Urinary bladder (tissue), 4 donors: ENCODE measurements around the gene BCL2L15. TPM values are rescaled to one million over a fixed set of nuclear protein-coding genes. Genes with fewer than 3 reads are reported as not detected.

Experiments
- DNase-seq: peaks from one replicate; pipeline ENCODE4 v3.0.0-alpha.2; 2015; ENCODE audit errors: extremely low spot score
- H3K27ac ChIP-seq: one replicate; pipeline ENCODE4 v1.5.1; 2013; ENCODE audit warnings: low read depth, mild to moderate bottlenecking, moderate library complexity
- H3K36me3 ChIP-seq: one replicate; pipeline ENCODE4 v1.6.1; 2013; ENCODE audit warnings: mild to moderate bottlenecking, moderate library complexity; ENCODE audit not compliant: insufficient read depth
- H3K4me1 ChIP-seq: one replicate; pipeline ENCODE4 v1.6.1; 2013; ENCODE audit warnings: mild to moderate bottlenecking, moderate library complexity; ENCODE audit not compliant: insufficient read depth
- H3K4me3 ChIP-seq: one replicate; pipeline ENCODE4 v1.5.1; 2013; ENCODE audit warnings: low read depth, low read length
- WGBS: extraction: QIAGEN DNeasy Blood & Tissue Kit; methylation state at CpG from one replicate; pipeline ENCODE4 v1.1.7; 2013; 5-methylcytosine and 5-hydroxymethylcytosine counted together
- polyA plus RNA-seq: library from polyadenylated mRNA; stranded (reverse); fragments of 200-250 nt; gene quantifications from one replicate; pipeline ENCODE4 v1.2.3, GENCODE V29; 2013
- total RNA-seq: library from RNA; depleted of rRNA; stranded (reverse); fragments of >200 nt; gene quantifications from one replicate; pipeline ENCODE4 v1.2.3, GENCODE V29; 2014
- donor health status: healthy with polysubstance abuse.
- donor health status: healthy.

BCL2L15 gene
- total and polyA plus RNA-seq, 2 donors, result 0.25 to 0.90 TPM

- no peak for DNase-seq
- H3K27ac ChIP-seq, result no peak overlapping the region
- no peak overlapping the region for H3K4me3 ChIP-seq
- H3K4me1 ChIP-seq, result no peaks in the 10 kb centered on the region
- no peaks in the 10 kb centered on the region for H3K36me3 ChIP-seq
These were observed 11.7 kb upstream of the BCL2L15 start for GRCh38 chr1:113899111-113899510.

GRCh38 chr1:113898241-113898814 is 10.9 kb upstream of the BCL2L15 start:
- H3K27ac ChIP-seq, result no peak overlapping the region
- DNase-seq, result no peak
- H3K4me1 ChIP-seq, result no peaks in the 10 kb centered on the region
- 97% methylated on average over 1 of the region's 1 CpG for WGBS
- no peak overlapping the region for H3K4me3 ChIP-seq
- no peaks in the 10 kb centered on the region for H3K36me3 ChIP-seq

- H3K4me1 ChIP-seq, result no peaks in the 10 kb centered on the region
- no peaks in the 10 kb centered on the region for H3K36me3 ChIP-seq
- no peak overlapping the region for H3K27ac ChIP-seq
- WGBS, result 90% methylated on average over 8 of the region's 8 CpGs
- no peak for DNase-seq
- no peak overlapping the region for H3K4me3 ChIP-seq
These were observed 8.6 kb upstream of the BCL2L15 start for GRCh38 chr1:113895961-113896360.

- H3K36me3 ChIP-seq, result no peaks in the 10 kb centered on the region
- no peak overlapping the region for H3K4me3 ChIP-seq
- 83% methylated on average over 6 of the region's 6 CpGs for WGBS
- H3K4me1 ChIP-seq, result no peaks in the 10 kb centered on the region
- H3K27ac ChIP-seq, result no peak overlapping the region
- DNase-seq, result no peak
These were observed 7.7 kb upstream of the BCL2L15 start for GRCh38 chr1:113895098-113895497.

- Histone ChIP-seq H3K36me3 (no peaks in the 10 kb centered on the region), H3K4me3 (no peak overlapping the region), H3K27ac (no peak overlapping the region), H3K4me1 (no peaks in the 10 kb centered on the region)
- no peak for DNase-seq
- WGBS, result 92% methylated on average over 3 of the region's 3 CpGs
These were observed 5.9 kb upstream of the BCL2L15 start for GRCh38 chr1:113893267-113893666.

GRCh38 chr1:113891631-113892220 is 4.3 kb upstream of the BCL2L15 start:
- Histone ChIP-seq H3K27ac (no peak overlapping the region), H3K4me1 (no peaks in the 10 kb centered on the region), H3K4me3 (no peak overlapping the region), H3K36me3 (no peaks in the 10 kb centered on the region)
- DNase-seq, result no peak
- 86% methylated on average over 11 of the region's 11 CpGs for WGBS

- no peak overlapping the region for H3K27ac ChIP-seq
- 68% methylated on average over 2 of the region's 2 CpGs for WGBS
- no peak for DNase-seq
- H3K4me3 ChIP-seq, result no peak overlapping the region
- no peaks in the 10 kb centered on the region for H3K4me1 ChIP-seq
- H3K36me3 ChIP-seq, result no peaks in the 10 kb centered on the region
These were observed 3.4 kb upstream of the BCL2L15 start for GRCh38 chr1:113890816-113891215.

- H3K4me3 ChIP-seq, result no peak overlapping the region
- 91% methylated on average over 17 of the region's 17 CpGs for WGBS
- DNase-seq, result no peak
These were observed 672 bp downstream of the BCL2L15 start for GRCh38 chr1:113886417-113887401.

GRCh38 chr1:113881661-113882060 is 5.7 kb downstream of the BCL2L15 start:
- Histone ChIP-seq H3K27ac (no peak overlapping the region), H3K36me3 (no peaks in the 10 kb centered on the region), H3K4me1 (no peaks in the 10 kb centered on the region), H3K4me3 (no peak overlapping the region)
- 81% methylated on average over 2 of the region's 2 CpGs for WGBS
- no peak for DNase-seq

More at GRCh38 chr1:113886417-113887401, 672 bp downstream of the BCL2L15 start:
- Histone ChIP-seq H3K4me1 (no peaks in the 10 kb centered on the region), H3K27ac (no peak overlapping the region), H3K36me3 (no peaks in the 10 kb centered on the region)

- DNase-seq, result no peak
- no peak overlapping the region for H3K4me3 ChIP-seq
- no peak overlapping the region for H3K27ac ChIP-seq
- H3K36me3 ChIP-seq, result no peaks in the 10 kb centered on the region
- 66% methylated on average over 4 of the region's 4 CpGs for WGBS
- no peaks in the 10 kb centered on the region for H3K4me1 ChIP-seq
These were observed 7.7 kb downstream of the BCL2L15 start for GRCh38 chr1:113879739-113880038.

GRCh38 chr1:113876176-113876575 is 11.2 kb downstream of the BCL2L15 start:
- 95% methylated on average over 5 of the region's 5 CpGs for WGBS
- no peak overlapping the region for H3K4me3 ChIP-seq
- DNase-seq, result no peak
- no peaks in the 10 kb centered on the region for H3K36me3 ChIP-seq
- no peaks in the 10 kb centered on the region for H3K4me1 ChIP-seq
- no peak overlapping the region for H3K27ac ChIP-seq

- H3K4me1 ChIP-seq, result no peaks in the 10 kb centered on the region
- DNase-seq, result no peak
- no peak overlapping the region for H3K27ac ChIP-seq
- WGBS, result 90% methylated on average over 2 of the region's 2 CpGs
- no peak overlapping the region for H3K4me3 ChIP-seq
- H3K36me3 ChIP-seq, result no peaks in the 10 kb centered on the region
These were observed 11.7 kb downstream of the BCL2L15 start for GRCh38 chr1:113875714-113876113.

GRCh38 chr1:113874012-113874879 is 13.1 kb downstream of the BCL2L15 start:
- H3K27ac ChIP-seq, result no peak overlapping the region
- no peak for DNase-seq
- 82% methylated on average over 1 of the region's 1 CpG for WGBS

More at GRCh38 chr1:113874012-113874879, 13.1 kb downstream of the BCL2L15 start:
- Histone ChIP-seq H3K4me1 (no peaks in the 10 kb centered on the region), H3K4me3 (no peak overlapping the region), H3K36me3 (no peaks in the 10 kb centered on the region)
